Activated naive CD8-positive, alpha-beta T cell treated with anti-CD3 and anti-CD28 coated beads, Interleukin-2, amount 50 U/mL, for 24 hours (primary cell): Measurements from ENCODE around the gene CCDC190.
"Not testable (repeated sequence)": the region's sequence is repeated elsewhere in the genome, so short reads cannot be mapped to it uniquely, and the experiment has no call there.

ENCODE experiments used
- ATAC-seq: fragments of 150-1000 bp; cut with Tn5 transposase; one replicate; pipeline ENCODE4 v1.10.0; 2021
- DNase-seq: peaks from one replicate; pipeline ENCODE4 v3.0.0; 2021
- H3K27ac Mint-ChIP-seq: one replicate; pipeline ENCODE4 v1.8.0; 2021; ENCODE audit warnings: mild to moderate bottlenecking, mixed read lengths
- H3K27me3 Mint-ChIP-seq: one replicate; pipeline ENCODE4 v1.8.0; 2021; ENCODE audit warnings: mixed read lengths
- H3K36me3 Mint-ChIP-seq: one replicate; pipeline ENCODE4 v1.8.0; 2021; ENCODE audit warnings: low read depth, mixed read lengths
- H3K4me1 Mint-ChIP-seq: one replicate; pipeline ENCODE4 v1.8.0; 2021; ENCODE audit warnings: mixed read lengths
- H3K4me3 Mint-ChIP-seq: one replicate; pipeline ENCODE4 v1.8.0; 2021; ENCODE audit warnings: mild to moderate bottlenecking, moderate library complexity, mixed read lengths
- H3K9me3 Mint-ChIP-seq: one replicate; pipeline ENCODE4 v1.8.0; 2021; ENCODE audit warnings: mixed read lengths

Gene CCDC190

GRCh38 chr1:162823771-162824525, 37.0 kb downstream of the CCDC190 start:
- H3K36me3 Mint-ChIP-seq: no peaks in the 10 kb centered on the region
- no peak overlapping the region for H3K4me3 Mint-ChIP-seq
- H3K27ac Mint-ChIP-seq: no peak overlapping the region
- H3K9me3 Mint-ChIP-seq: no peaks in the 10 kb centered on the region
- H3K27me3 Mint-ChIP-seq: peaks cover 38% of the 10 kb centered on the region
- DNase-seq (no peak), ATAC-seq (no peak)
- peaks cover 20% of the 10 kb centered on the region for H3K4me1 Mint-ChIP-seq

- peak overlapping the region; percentile 59 for H3K4me3 Mint-ChIP-seq
- ATAC-seq: peak; percentile 79
Observed at GRCh38 chr1:162823231-162823630, 37.7 kb downstream of the CCDC190 start.

GRCh38 chr1:162822391-162823200, 38.4 kb downstream of the CCDC190 start:
- H3K4me1 Mint-ChIP-seq: peaks cover 20% of the 10 kb centered on the region
- ATAC-seq (peak; percentile 48), DNase-seq (peak; percentile 7)
- no peaks in the 10 kb centered on the region for H3K9me3 Mint-ChIP-seq
- H3K36me3 Mint-ChIP-seq: no peaks in the 10 kb centered on the region
- peak overlapping the region; percentile 59 for H3K4me3 Mint-ChIP-seq
- no peak overlapping the region for H3K27ac Mint-ChIP-seq
- H3K27me3 Mint-ChIP-seq: peaks cover 31% of the 10 kb centered on the region

More at GRCh38 chr1:162823231-162823630, 37.7 kb downstream of the CCDC190 start:
- Mint-ChIP-seq H3K9me3 (no peaks in the 10 kb centered on the region), H3K27me3 (peaks cover 31% of the 10 kb centered on the region), H3K36me3 (no peaks in the 10 kb centered on the region), H3K4me1 (peaks cover 20% of the 10 kb centered on the region), H3K27ac (no peak overlapping the region)
- peak; percentile 3 for DNase-seq

GRCh38 chr1:162818666-162819065, 42.3 kb downstream of the CCDC190 start:
- not testable (repeated sequence) for H3K36me3 Mint-ChIP-seq, H3K9me3 Mint-ChIP-seq, ATAC-seq, DNase-seq, H3K4me3 Mint-ChIP-seq, H3K27ac Mint-ChIP-seq
- peaks cover 19% of the 10 kb centered on the region for H3K4me1 Mint-ChIP-seq
- H3K27me3 Mint-ChIP-seq: peaks cover 20% of the 10 kb centered on the region

- not testable (repeated sequence) for H3K36me3 Mint-ChIP-seq, ATAC-seq, H3K27ac Mint-ChIP-seq, DNase-seq, H3K4me3 Mint-ChIP-seq, H3K9me3 Mint-ChIP-seq
- peaks cover 16% of the 10 kb centered on the region for H3K27me3 Mint-ChIP-seq
- peaks cover 14% of the 10 kb centered on the region for H3K4me1 Mint-ChIP-seq
Observed at GRCh38 chr1:162818136-162818535, 42.8 kb downstream of the CCDC190 start.

GRCh38 chr1:162812357-162812756, 48.6 kb downstream of the CCDC190 start:
- H3K36me3 Mint-ChIP-seq: peaks cover 21% of the 10 kb centered on the region
- H3K27ac Mint-ChIP-seq, H3K9me3 Mint-ChIP-seq, DNase-seq, ATAC-seq, H3K4me3 Mint-ChIP-seq, H3K27me3 Mint-ChIP-seq, H3K4me1 Mint-ChIP-seq: not testable (repeated sequence)

GRCh38 chr1:162807503-162807902, 53.5 kb downstream of the CCDC190 start:
- not testable (repeated sequence) for DNase-seq, ATAC-seq, H3K27me3 Mint-ChIP-seq, H3K4me3 Mint-ChIP-seq, H3K9me3 Mint-ChIP-seq, H3K27ac Mint-ChIP-seq, H3K4me1 Mint-ChIP-seq
- H3K36me3 Mint-ChIP-seq: peaks cover 46% of the 10 kb centered on the region
